SW480 (cell line): Measurements from ENCODE around the gene ARHGEF28.

Experiments
- DNase-seq: peaks from one replicate; pipeline ENCODE4 v3.0.0-alpha.2; 2016; ENCODE audit warnings: low spot score

ARHGEF28 gene

GRCh38 chr5:73906277-73906676 is 280.3 kb downstream of the ARHGEF28 start:
- no peak for DNase-seq

GRCh38 chr5:73907164-73907563 is 281.2 kb downstream of the ARHGEF28 start:
- no peak for DNase-seq

GRCh38 chr5:73908395-73908794 is 282.4 kb downstream of the ARHGEF28 start:
- no peak for DNase-seq

GRCh38 chr5:73908846-73909245 is 282.9 kb downstream of the ARHGEF28 start:
- DNase-seq, result no peak

GRCh38 chr5:73909474-73909873 is 283.5 kb downstream of the ARHGEF28 start:
- DNase-seq, result no peak

- DNase-seq, result no peak
These were observed 285.9 kb downstream of the ARHGEF28 start for GRCh38 chr5:73911761-73912393.

GRCh38 chr5:73912821-73913271 is 286.9 kb downstream of the ARHGEF28 start:
- DNase-seq, result no peak

GRCh38 chr5:73913971-73914370 is 288.0 kb downstream of the ARHGEF28 start:
- no peak for DNase-seq

- no peak for DNase-seq
These were observed 289.3 kb downstream of the ARHGEF28 start for GRCh38 chr5:73915345-73915744.

GRCh38 chr5:73917433-73917832 is 291.4 kb downstream of the ARHGEF28 start:
- no peak for DNase-seq

GRCh38 chr5:73917891-73918290 is 291.9 kb downstream of the ARHGEF28 start:
- DNase-seq, result no peak

GRCh38 chr5:73918791-73919221 is 292.8 kb downstream of the ARHGEF28 start:
- DNase-seq, result no peak

- DNase-seq, result no peak
These were observed 295.7 kb downstream of the ARHGEF28 start for GRCh38 chr5:73921741-73922140.

GRCh38 chr5:73922224-73922623 is 296.2 kb downstream of the ARHGEF28 start:
- no peak for DNase-seq

GRCh38 chr5:73922875-73923557 is 297.0 kb downstream of the ARHGEF28 start:
- DNase-seq, result no peak

- no peak for DNase-seq
These were observed 302.6 kb downstream of the ARHGEF28 start for GRCh38 chr5:73928476-73929070.

GRCh38 chr5:73935719-73936118 is 309.7 kb downstream of the ARHGEF28 start:
- no peak for DNase-seq

- peak; percentile 93 for DNase-seq
These were observed 312.4 kb downstream of the ARHGEF28 start for GRCh38 chr5:73938280-73938937.

- DNase-seq, result no peak
These were observed 312.9 kb downstream of the ARHGEF28 start for GRCh38 chr5:73938938-73939320.

GRCh38 chr5:73939557-73939956 is 313.6 kb downstream of the ARHGEF28 start:
- DNase-seq, result no peak

- no peak for DNase-seq
These were observed 314.0 kb downstream of the ARHGEF28 start for GRCh38 chr5:73940026-73940425.

GRCh38 chr5:73940801-73941200 is 314.8 kb downstream of the ARHGEF28 start:
- DNase-seq, result no peak

- no peak for DNase-seq
These were observed 316.8 kb downstream of the ARHGEF28 start for GRCh38 chr5:73942783-73943182.
